Activated T-cell treated with anti-CD3 and anti-CD28 coated beads, Interleukin-2, amount 50 U/mL, for 72 hours (primary cell): Measurements from ENCODE around the gene TMEM119. TPM values are rescaled to one million over a fixed set of nuclear protein-coding genes. Genes with fewer than 3 reads are reported as not detected.

Experiments
- ATAC-seq, 2 donors: fragments of 150-1000 bp; cut with Tn5 transposase; replicated peaks in 1 of 2; 2 replicates each; pipeline ENCODE4 v1.10.0; 2021; ENCODE audit warnings: moderate library complexity in 2 of 2, mild to moderate bottlenecking in 1 of 2
- DNase-seq, 2 donors: peaks; one replicate each; pipeline ENCODE4 v3.0.0; 2021 to 2022; ENCODE audit warnings: mixed read lengths in 1 of 2
- H3K27ac Mint-ChIP-seq: one replicate; pipeline ENCODE4 v1.8.0; 2022; ENCODE audit warnings: mild to moderate bottlenecking, moderate library complexity, mixed read lengths
- H3K27me3 Mint-ChIP-seq: one replicate; pipeline ENCODE4 v1.8.0; 2022; ENCODE audit warnings: low read depth, mixed read lengths
- H3K36me3 Mint-ChIP-seq, 2 donors: one replicate each; pipeline ENCODE4 v1.8.0; 2022; ENCODE audit warnings: mixed read lengths in 2 of 2, mild to moderate bottlenecking in 1 of 2; ENCODE audit not compliant: insufficient read depth in 2 of 2
- H3K4me1 Mint-ChIP-seq: one replicate; pipeline ENCODE4 v1.8.0; 2022; ENCODE audit warnings: low read depth, mixed read lengths
- H3K4me3 Mint-ChIP-seq, 2 donors: one replicate each; pipeline ENCODE4 v1.8.0; 2022; ENCODE audit warnings: mild to moderate bottlenecking in 2 of 2, mixed read lengths in 2 of 2, moderate library complexity in 2 of 2
- H3K9me3 Mint-ChIP-seq, 2 donors: one replicate each; pipeline ENCODE4 v1.8.0; 2022; ENCODE audit warnings: mixed read lengths in 2 of 2
- total RNA-seq, 2 donors: library from RNA; stranded (reverse); gene quantifications; one replicate each; pipeline ENCODE4 v1.2.3, GENCODE V29; 2022

TMEM119 gene
- total RNA-seq, 2 donors from 2014 or later: 0.65 to 0.74 TPM

- peak overlapping the region; percentile 80 for H3K27ac Mint-ChIP-seq
- peaks cover 5 to 6% of the 10 kb centered on the region in 2 donors for H3K9me3 Mint-ChIP-seq
- peaks cover 16 to 27% of the 10 kb centered on the region in 2 donors for H3K36me3 Mint-ChIP-seq
- ATAC-seq (peak; percentile 36 to 48), DNase-seq (peak; percentile 78 to 84)
- H3K27me3 Mint-ChIP-seq: no peaks in the 10 kb centered on the region
- H3K4me1 Mint-ChIP-seq: peaks cover 74% of the 10 kb centered on the region
- H3K4me3 Mint-ChIP-seq: peak overlapping the region in 1 of 2 donors; percentile 3
Observed at GRCh38 chr12:108618079-108618952, 20.4 kb upstream of the TMEM119 start.

- Mint-ChIP-seq H3K27me3 (no peaks in the 10 kb centered on the region), H3K36me3 (peaks cover 12 to 18% of the 10 kb centered on the region in 2 donors), H3K9me3 (peaks cover 5 to 6% of the 10 kb centered on the region in 2 donors), H3K4me1 (peaks cover 77% of the 10 kb centered on the region), H3K4me3 (peak overlapping the region; percentile 57 to 64), H3K27ac (peak overlapping the region; percentile 82)
- DNase-seq (peak; percentile 88 to 93), ATAC-seq (peak; percentile 92)
Observed at GRCh38 chr12:108616941-108617858, 19.3 kb upstream of the TMEM119 start.

DNA sequence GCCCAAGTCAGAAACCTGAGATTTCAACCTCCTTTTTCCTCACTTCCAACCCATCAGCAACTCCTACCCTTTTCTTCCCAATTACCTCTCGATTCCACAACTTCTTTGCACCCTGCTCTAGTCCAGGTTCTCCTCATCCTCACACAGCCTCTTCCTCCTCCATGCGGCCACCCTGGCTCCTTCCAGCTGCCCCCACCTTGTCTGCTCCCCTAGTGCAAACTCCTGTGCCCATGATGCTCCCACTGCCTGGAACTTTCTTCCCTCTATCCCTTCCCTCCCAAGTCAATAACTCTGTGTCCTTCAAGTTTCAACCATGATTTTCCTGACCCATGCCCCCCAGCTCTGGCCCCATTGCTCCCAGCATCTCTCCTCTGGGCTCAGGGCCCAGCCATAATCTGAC lies 18.5 kb upstream of the TMEM119 start:
- Mint-ChIP-seq H3K4me1 (peaks cover 76% of the 10 kb centered on the region), H3K9me3 (peaks cover 5 to 6% of the 10 kb centered on the region in 2 donors), H3K27me3 (no peaks in the 10 kb centered on the region), H3K4me3 (peak overlapping the region in 1 of 2 donors; percentile 1), H3K36me3 (peaks cover 12 to 16% of the 10 kb centered on the region in 2 donors), H3K27ac (peak overlapping the region; percentile 82)
- DNase-seq (no peak), ATAC-seq (no peak)

DNA sequence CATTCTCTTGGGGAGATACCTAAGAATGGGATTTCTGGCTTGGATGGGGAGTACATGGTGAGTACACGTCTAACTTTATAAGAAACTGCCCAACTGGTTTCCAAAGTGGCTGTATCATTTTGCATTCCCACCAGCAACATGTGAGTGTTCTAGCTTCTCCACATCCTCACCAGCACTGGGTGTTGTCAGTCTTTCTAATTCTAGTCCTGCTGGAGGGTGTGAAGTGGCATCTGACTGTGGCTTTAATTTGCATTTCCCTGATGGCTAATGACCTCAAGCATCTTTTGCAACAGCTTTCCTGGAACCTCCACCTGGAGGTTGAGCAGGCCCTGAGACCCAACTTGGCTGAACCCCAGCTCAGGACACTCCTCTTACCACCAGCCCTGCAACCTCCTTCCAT lies 18.0 kb upstream of the TMEM119 start:
- ATAC-seq (no peak), DNase-seq (no peak)
- H3K4me1 Mint-ChIP-seq: peaks cover 72% of the 10 kb centered on the region
- H3K4me3 Mint-ChIP-seq: peak overlapping the region in 1 of 2 donors; percentile 1
- H3K36me3 Mint-ChIP-seq: peaks cover 11% of the 10 kb centered on the region in 2 donors
- peaks cover 5 to 6% of the 10 kb centered on the region in 2 donors for H3K9me3 Mint-ChIP-seq
- H3K27me3 Mint-ChIP-seq: no peaks in the 10 kb centered on the region
- H3K27ac Mint-ChIP-seq: peak overlapping the region; percentile 24

GRCh38 chr12:108614639-108615038 lies 16.8 kb upstream of the TMEM119 start:
- peaks cover 65% of the 10 kb centered on the region for H3K4me1 Mint-ChIP-seq
- H3K27ac Mint-ChIP-seq: no peak overlapping the region
- H3K36me3 Mint-ChIP-seq: peaks cover 11% of the 10 kb centered on the region in 2 donors
- H3K9me3 Mint-ChIP-seq: peaks cover 5 to 6% of the 10 kb centered on the region in 2 donors
- ATAC-seq: no peak
- no peaks in the 10 kb centered on the region for H3K27me3 Mint-ChIP-seq
- H3K4me3 Mint-ChIP-seq: no peak overlapping the region
- no peak for DNase-seq

DNA sequence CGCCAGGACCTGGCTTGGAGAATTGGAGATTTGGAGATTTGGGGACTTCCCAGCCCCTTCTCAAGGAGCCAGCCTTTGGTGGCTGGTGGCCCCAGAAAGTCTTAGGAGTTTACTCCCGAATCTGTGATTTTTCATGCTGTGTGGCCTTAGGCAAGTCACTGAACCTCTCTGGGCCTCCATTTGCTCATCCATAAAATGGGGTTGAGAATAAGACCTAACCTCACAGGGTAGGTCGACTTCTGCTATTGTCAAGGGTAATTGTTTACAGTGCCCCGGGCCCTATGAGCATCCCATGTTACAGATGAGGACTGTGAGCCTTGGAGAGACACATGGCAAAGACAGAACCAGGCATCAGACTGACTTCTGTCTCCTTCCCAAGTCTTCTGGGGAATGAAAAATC lies 16.2 kb upstream of the TMEM119 start:
- Mint-ChIP-seq H3K27me3 (no peaks in the 10 kb centered on the region), H3K4me3 (no peak overlapping the region), H3K36me3 (peaks cover 11% of the 10 kb centered on the region in 2 donors), H3K27ac (no peak overlapping the region), H3K4me1 (peaks cover 63% of the 10 kb centered on the region), H3K9me3 (peaks cover 5 to 6% of the 10 kb centered on the region in 2 donors)
- DNase-seq (no peak), ATAC-seq (no peak)

GRCh38 chr12:108613548-108613947 lies 15.7 kb upstream of the TMEM119 start:
- H3K4me3 Mint-ChIP-seq: no peak overlapping the region
- peaks cover 5 to 6% of the 10 kb centered on the region in 2 donors for H3K9me3 Mint-ChIP-seq
- DNase-seq: no peak
- no peaks in the 10 kb centered on the region for H3K27me3 Mint-ChIP-seq
- H3K4me1 Mint-ChIP-seq: peaks cover 59% of the 10 kb centered on the region
- H3K27ac Mint-ChIP-seq: no peak overlapping the region
- no peak for ATAC-seq
- H3K36me3 Mint-ChIP-seq: peaks cover 11% of the 10 kb centered on the region in 2 donors

DNA sequence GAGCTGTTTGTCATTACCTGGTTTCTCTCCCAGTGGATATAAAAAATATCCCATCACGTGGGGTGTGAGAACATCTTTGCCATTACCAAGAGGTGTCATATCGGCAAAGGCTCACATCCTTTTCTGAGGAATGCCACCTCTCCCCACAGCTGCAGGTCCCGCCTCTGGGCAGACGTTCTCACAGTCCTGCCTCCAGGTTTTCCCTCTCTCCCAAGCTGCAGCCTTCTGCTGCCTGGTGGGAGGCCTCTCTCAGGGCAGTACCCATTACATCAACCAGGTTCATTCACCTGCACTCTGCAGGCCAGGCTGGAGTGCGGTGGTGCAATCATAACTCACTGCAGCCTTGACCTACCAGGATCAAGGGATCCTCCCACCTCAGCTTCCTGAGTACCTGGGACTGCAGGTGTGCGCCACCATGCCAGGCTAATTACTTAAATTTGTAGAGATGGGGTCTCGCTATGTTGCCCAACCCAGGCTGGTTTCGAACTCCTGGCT lies 15.0 kb upstream of the TMEM119 start:
- H3K27me3 Mint-ChIP-seq: no peaks in the 10 kb centered on the region
- peaks cover 52% of the 10 kb centered on the region for H3K4me1 Mint-ChIP-seq
- ATAC-seq: no peak
- H3K4me3 Mint-ChIP-seq: no peak overlapping the region
- peaks cover 5 to 6% of the 10 kb centered on the region in 2 donors for H3K9me3 Mint-ChIP-seq
- no peak for DNase-seq
- H3K27ac Mint-ChIP-seq: no peak overlapping the region
- peaks cover 11% of the 10 kb centered on the region in 2 donors for H3K36me3 Mint-ChIP-seq

DNA sequence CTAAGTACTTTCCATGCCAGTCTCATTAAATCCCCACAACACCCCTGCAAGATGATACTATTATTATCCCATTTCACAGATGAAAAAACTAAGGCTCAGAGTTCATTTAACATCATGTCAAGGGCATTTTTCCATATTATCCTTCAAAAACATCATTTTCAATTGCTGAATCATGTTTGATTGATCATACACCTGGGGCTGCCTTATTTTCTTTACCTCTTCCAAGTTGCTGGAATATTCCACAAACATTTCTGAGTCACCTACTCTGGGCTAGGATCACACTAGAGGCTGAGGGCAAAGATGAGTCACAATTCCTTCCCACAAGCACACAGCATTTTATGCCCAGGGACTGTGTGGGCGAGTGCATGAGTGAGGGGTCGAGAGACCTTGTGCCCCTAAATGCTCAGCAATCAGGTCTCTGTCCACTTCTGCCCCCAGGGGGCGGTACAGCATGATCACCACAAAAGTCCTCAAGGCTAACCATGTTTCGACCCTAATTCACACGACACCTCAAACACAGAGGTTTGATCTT lies 14.1 kb upstream of the TMEM119 start:
- peak; percentile 56 to 59 for ATAC-seq
- Mint-ChIP-seq H3K4me1 (peaks cover 43% of the 10 kb centered on the region), H3K9me3 (peaks cover 5 to 6% of the 10 kb centered on the region in 2 donors), H3K36me3 (peaks cover 9 to 10% of the 10 kb centered on the region in 2 donors), H3K27me3 (no peaks in the 10 kb centered on the region), H3K4me3 (no peak overlapping the region), H3K27ac (no peak overlapping the region)
- peak; percentile 59 to 83 for DNase-seq

DNA sequence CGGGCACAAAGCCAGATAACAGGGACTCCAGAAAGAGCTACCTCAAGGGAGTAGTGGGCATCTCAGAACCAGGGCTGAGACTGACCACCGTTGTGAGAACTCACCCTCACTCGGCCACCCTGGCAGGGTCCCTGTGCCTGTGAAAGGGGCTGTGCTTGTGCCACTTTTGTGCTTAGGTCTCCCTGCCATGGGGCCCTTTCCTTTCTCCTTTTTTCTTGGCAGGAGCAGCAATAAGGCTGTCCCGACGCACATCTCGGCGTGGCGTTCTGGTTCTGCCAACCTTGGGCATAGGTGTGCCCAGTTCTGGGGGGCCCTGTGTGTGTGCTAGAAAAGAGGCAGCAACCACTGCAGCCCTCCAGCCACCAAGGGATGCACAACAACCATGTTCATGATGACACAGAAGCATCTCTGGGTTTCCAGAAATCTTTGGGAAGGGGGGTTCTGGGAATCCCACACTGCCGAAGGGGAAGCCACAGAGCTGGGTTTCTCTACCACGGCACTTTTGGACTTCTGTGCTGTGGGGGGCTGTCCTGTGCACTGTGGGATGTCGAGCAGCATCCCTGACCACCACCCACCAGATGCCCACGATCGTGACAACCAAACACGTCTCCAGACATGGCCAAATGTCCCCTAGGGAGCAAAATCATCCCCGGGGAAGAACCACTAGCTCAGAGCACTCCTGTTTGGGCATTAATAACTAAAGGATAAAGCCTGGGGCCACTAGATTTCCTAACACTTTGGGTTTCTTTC lies 13.1 kb upstream of the TMEM119 start:
- ATAC-seq: no peak
- Mint-ChIP-seq H3K4me1 (peaks cover 34% of the 10 kb centered on the region), H3K27me3 (no peaks in the 10 kb centered on the region), H3K36me3 (peaks cover under 1 to 5% of the 10 kb centered on the region in 2 donors), H3K4me3 (no peak overlapping the region), H3K27ac (no peak overlapping the region), H3K9me3 (peaks cover 1 to 2% of the 10 kb centered on the region in 2 donors)
- DNase-seq: no peak

DNA sequence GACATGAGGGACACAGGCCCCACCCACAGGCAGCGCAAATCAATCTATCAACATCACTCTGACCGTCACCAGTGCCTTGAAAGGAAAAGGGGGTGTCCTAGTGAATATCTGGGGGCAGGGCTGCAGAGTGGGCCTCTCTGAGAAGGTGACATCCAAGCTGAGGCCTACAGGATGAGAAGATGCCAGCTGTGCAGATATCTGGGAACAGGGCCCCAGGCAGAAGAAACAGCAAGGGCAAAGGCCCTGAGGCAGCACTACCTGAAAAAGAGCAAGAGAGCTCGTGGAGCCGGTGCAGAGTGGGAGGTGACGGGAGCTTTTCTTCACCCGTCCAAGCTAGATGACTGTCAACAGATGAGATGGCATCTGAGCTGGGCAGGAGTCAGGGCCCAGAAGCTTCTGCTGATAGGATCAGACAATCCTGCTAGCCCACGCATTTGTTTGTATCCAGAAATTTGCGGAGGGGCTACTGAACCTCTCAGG lies 12.5 kb upstream of the TMEM119 start:
- no peaks in the 10 kb centered on the region for H3K9me3 Mint-ChIP-seq
- H3K36me3 Mint-ChIP-seq: peaks cover 0 to 2% of the 10 kb centered on the region in 2 donors
- H3K4me1 Mint-ChIP-seq: peaks cover 33% of the 10 kb centered on the region
- no peak for DNase-seq
- no peak for ATAC-seq
- H3K27me3 Mint-ChIP-seq: no peaks in the 10 kb centered on the region
- no peak overlapping the region for H3K27ac Mint-ChIP-seq
- no peak overlapping the region for H3K4me3 Mint-ChIP-seq
